ENCODE measurements around the gene PPP2R1B.

PPP2R1B gene

GRCh38 chr11:111793863-111794262 is 27.7 kb upstream of the PPP2R1B start:
- H3K4me3 ChIP-seq (ENCODE audit: severe bottlenecking): no peak overlapping the region
- no peak for TF ChIP-seq CTCF (IDR thresholded peaks at IDR 0.05; ENCODE audit: poor library complexity, severe bottlenecking)
- peak; percentile 56; the same call in 2 of the 3 replicates for ATAC-seq (ENCODE audit: low read depth)
- H3K4me1 ChIP-seq (ENCODE audit: insufficient read depth, poor library complexity, severe bottlenecking): no peaks in the 10 kb centered on the region
- H3K27me3 ChIP-seq (ENCODE audit: insufficient read depth, poor library complexity, severe bottlenecking): no peaks in the 10 kb centered on the region
- no peaks in the 10 kb centered on the region for H3K9me3 ChIP-seq (ENCODE audit: severe bottlenecking)
- no peak for DNase-seq (ENCODE audit: low spot score)
- H3K36me3 ChIP-seq (ENCODE audit: low read depth): peaks cover 10% of the 10 kb centered on the region; the same call in 1 of the 2 replicates
- no peak overlapping the region for H3K27ac ChIP-seq (ENCODE audit: poor library complexity, severe bottlenecking)

GRCh38 chr11:111792955-111793500 is 26.8 kb upstream of the PPP2R1B start:
- H3K27ac ChIP-seq (ENCODE audit: poor library complexity, severe bottlenecking): no peak overlapping the region
- no peak for TF ChIP-seq CTCF (IDR thresholded peaks at IDR 0.05; ENCODE audit: poor library complexity, severe bottlenecking)
- DNase-seq (ENCODE audit: low spot score): no peak
- no peaks in the 10 kb centered on the region for H3K27me3 ChIP-seq (ENCODE audit: insufficient read depth, poor library complexity, severe bottlenecking)
- H3K4me1 ChIP-seq (ENCODE audit: insufficient read depth, poor library complexity, severe bottlenecking): no peaks in the 10 kb centered on the region
- H3K9me3 ChIP-seq (ENCODE audit: severe bottlenecking): no peaks in the 10 kb centered on the region
- H3K4me3 ChIP-seq (ENCODE audit: severe bottlenecking): no peak overlapping the region
- no peak for ATAC-seq (ENCODE audit: low read depth)
- H3K36me3 ChIP-seq (ENCODE audit: low read depth): peaks cover 9% of the 10 kb centered on the region; the same call in 1 of the 2 replicates

GRCh38 chr11:111792314-111792713 is 26.1 kb upstream of the PPP2R1B start:
- Histone ChIP-seq H3K4me1 (ENCODE audit: insufficient read depth, poor library complexity, severe bottlenecking) (no peaks in the 10 kb centered on the region), H3K9me3 (ENCODE audit: severe bottlenecking) (no peaks in the 10 kb centered on the region), H3K4me3 (ENCODE audit: severe bottlenecking) (no peak overlapping the region), H3K36me3 (ENCODE audit: low read depth) (peaks cover 2% of the 10 kb centered on the region; the same call in 1 of the 2 replicates), H3K27ac (ENCODE audit: poor library complexity, severe bottlenecking) (no peak overlapping the region), H3K27me3 (ENCODE audit: insufficient read depth, poor library complexity, severe bottlenecking) (no peaks in the 10 kb centered on the region)
- no peak for TF ChIP-seq CTCF (IDR thresholded peaks at IDR 0.05; ENCODE audit: poor library complexity, severe bottlenecking)
- DNase-seq (ENCODE audit: low spot score): no peak
- no peak for ATAC-seq (ENCODE audit: low read depth)

- Histone ChIP-seq H3K4me3 (ENCODE audit: severe bottlenecking) (no peak overlapping the region), H3K9me3 (ENCODE audit: severe bottlenecking) (no peaks in the 10 kb centered on the region), H3K27me3 (ENCODE audit: insufficient read depth, poor library complexity, severe bottlenecking) (no peaks in the 10 kb centered on the region), H3K27ac (ENCODE audit: poor library complexity, severe bottlenecking) (no peak overlapping the region), H3K4me1 (ENCODE audit: insufficient read depth, poor library complexity, severe bottlenecking) (no peaks in the 10 kb centered on the region), H3K36me3 (ENCODE audit: low read depth) (peaks cover 10% of the 10 kb centered on the region; the same call in 1 of the 2 replicates)
- TF ChIP-seq CTCF (IDR thresholded peaks at IDR 0.05; ENCODE audit: poor library complexity, severe bottlenecking): no peak
- no peak for ATAC-seq (ENCODE audit: low read depth)
- DNase-seq (ENCODE audit: low spot score): no peak
These were observed 22.3 kb upstream of the PPP2R1B start for GRCh38 chr11:111788464-111788863.

- Histone ChIP-seq H3K9me3 (ENCODE audit: severe bottlenecking) (no peaks in the 10 kb centered on the region), H3K27ac (ENCODE audit: poor library complexity, severe bottlenecking) (no peak overlapping the region), H3K27me3 (ENCODE audit: insufficient read depth, poor library complexity, severe bottlenecking) (no peaks in the 10 kb centered on the region), H3K4me1 (ENCODE audit: insufficient read depth, poor library complexity, severe bottlenecking) (no peaks in the 10 kb centered on the region), H3K4me3 (ENCODE audit: severe bottlenecking) (no peak overlapping the region), H3K36me3 (ENCODE audit: low read depth) (peaks cover 10% of the 10 kb centered on the region; the same call in 1 of the 2 replicates)
- ATAC-seq (ENCODE audit: low read depth): no peak
- no peak for DNase-seq (ENCODE audit: low spot score)
- TF ChIP-seq CTCF (IDR thresholded peaks at IDR 0.05; ENCODE audit: poor library complexity, severe bottlenecking): no peak
These were observed 21.9 kb upstream of the PPP2R1B start for GRCh38 chr11:111788051-111788450.
